HG03280 (cell line): ENCODE measurements around the gene CRY1.

Experiments
- ATAC-seq: cut with Tn5 transposase; IDR thresholded peaks from one replicate; pipeline ENCODE4 v1.9.1; 2021; ENCODE audit warnings: mild to moderate bottlenecking, moderate library complexity; ENCODE audit not compliant: unreplicated experiment

CRY1 gene

GRCh38 chr12:107093417-107094182, at the start of gene CRY1:
CRY1 (minus strand) TSS chr12:107093549; CDS start chr12:107092961, 588 bp downstream.
- peak; percentile 85 for ATAC-seq

DNA sequence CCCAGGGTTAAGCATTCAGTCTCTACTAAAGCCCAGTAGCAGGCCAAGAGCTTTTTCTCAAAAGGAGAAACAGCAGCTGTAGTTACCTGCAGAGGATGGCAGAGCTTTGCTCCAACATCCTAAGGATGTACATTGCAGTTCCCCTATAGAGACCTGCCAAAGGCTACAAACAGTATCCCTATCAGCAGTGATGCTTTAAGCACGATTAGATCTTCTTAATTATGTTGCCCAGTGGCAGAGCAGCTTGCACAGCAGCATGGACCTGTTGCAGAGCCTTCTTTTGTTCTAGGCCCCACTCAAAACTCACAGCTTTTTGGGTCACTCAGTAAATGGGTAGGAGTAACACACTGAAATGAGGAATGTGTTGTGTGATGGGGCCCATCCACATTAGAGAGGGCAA, 46.4 kb upstream of the CRY1 start:
- ATAC-seq, result no peak

GRCh38 chr12:107138990-107139389, 45.6 kb upstream of the CRY1 start:
- no peak for ATAC-seq

DNA sequence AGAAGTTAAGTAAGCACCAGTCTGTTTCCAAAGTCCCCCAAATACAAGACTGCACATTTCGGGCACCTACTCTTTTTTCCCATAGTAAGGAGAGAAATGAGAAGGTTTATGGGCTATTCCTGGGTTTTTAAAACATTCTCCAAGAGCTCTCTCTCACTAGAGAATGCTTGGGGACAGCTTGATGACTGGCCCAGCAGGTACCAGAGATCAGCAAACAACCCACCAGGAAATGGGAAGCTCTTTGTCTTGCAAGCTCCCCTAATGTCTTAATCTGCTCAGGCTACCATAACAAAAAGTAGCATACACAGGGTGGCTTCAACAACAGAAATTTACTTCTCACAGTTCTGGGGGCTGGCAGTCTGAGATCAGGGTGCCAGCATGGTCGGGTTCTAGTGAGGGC, 41.8 kb upstream of the CRY1 start:
- ATAC-seq, result no peak

GRCh38 chr12:107134558-107134957, 41.2 kb upstream of the CRY1 start:
- ATAC-seq, result no peak

- ATAC-seq, result no peak
Observed at GRCh38 chr12:107133462-107133861, 40.1 kb upstream of the CRY1 start.

GRCh38 chr12:107131832-107132616, 38.7 kb upstream of the CRY1 start:
- no peak for ATAC-seq

DNA sequence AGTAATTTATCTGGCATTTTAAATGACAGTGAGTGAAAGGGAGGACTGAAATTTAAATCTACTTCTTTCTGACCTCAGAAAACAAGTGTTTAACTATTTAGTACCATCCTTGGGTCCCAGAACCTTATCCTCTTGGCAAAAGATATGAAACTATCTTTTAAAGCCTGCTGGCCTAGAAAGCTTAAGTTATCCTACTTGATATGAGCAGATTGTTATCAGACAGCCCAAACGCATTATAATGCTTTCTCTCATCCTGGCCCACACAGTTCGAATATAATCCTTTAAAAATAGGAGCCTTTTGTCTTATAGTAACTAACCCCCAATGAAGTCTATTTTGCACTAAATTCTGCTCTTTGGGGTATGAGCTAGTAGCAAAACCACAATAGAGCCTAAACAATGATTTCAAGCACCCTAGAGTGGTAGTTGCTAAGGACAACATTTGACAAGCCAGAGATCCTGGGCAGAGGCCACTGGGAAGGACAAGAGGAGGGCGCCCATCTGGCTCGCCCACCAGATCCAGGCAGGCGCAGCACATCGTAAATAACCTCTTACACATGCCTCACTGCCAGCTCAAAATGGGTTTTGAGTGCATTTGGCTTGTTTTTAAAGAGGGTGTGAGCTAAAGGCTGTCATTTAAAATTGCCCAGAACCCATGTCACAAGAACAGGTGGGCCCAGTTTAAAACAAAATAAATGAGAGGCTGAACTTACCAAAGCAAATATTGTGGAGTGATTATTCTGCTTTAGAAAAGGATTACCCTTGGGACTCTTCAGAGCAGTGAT, 37.7 kb upstream of the CRY1 start:
- ATAC-seq, result no peak

- no peak for ATAC-seq
Observed at GRCh38 chr12:107129315-107129930, 36.1 kb upstream of the CRY1 start.

DNA sequence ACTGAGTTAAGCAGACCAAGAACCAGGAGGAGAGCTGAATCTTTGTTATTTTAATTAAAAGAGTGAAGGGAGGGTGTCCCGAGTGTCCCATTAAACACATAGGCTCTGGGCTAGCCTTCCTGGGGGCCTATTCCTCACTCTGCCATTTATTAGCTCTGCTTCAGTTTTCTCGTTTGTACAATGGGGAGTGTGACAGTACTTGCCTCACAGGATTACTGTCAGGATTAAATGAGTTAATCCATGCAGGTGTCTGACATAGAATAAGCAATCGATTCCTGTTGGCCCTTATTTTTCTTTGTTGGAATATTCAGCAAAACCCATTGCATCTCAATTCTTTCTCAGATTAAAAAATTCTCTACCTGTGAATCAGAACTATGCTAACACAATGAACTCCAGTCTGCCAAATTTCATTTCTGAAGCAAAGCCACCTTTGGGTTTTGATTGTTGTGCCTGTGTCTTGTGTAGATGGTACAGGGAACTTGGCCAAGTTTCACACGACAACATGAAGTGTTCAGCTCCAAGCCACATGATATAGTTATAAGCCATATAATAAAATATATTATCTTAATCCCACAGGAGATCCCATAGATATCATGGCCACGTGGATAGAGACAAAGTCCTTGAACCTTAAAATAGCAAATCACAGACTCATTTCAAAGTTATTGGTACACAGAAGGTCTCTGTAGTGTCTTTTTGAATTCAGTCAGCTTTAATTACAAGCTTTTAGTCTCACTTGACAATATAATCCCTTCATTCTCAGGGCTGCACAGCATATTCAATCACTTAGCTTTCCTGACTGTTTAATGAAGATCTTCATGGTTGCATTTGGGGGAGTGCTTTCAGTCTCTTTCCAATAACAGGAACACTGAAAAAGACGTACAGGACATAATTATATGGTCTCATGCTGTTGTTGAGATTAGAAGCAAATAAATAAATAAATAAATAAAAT, 34.4 kb upstream of the CRY1 start:
- no peak for ATAC-seq

GRCh38 chr12:107126796-107127481, 33.6 kb upstream of the CRY1 start:
- no peak for ATAC-seq

GRCh38 chr12:107125833-107126232, 32.5 kb upstream of the CRY1 start:
- ATAC-seq, result no peak

DNA sequence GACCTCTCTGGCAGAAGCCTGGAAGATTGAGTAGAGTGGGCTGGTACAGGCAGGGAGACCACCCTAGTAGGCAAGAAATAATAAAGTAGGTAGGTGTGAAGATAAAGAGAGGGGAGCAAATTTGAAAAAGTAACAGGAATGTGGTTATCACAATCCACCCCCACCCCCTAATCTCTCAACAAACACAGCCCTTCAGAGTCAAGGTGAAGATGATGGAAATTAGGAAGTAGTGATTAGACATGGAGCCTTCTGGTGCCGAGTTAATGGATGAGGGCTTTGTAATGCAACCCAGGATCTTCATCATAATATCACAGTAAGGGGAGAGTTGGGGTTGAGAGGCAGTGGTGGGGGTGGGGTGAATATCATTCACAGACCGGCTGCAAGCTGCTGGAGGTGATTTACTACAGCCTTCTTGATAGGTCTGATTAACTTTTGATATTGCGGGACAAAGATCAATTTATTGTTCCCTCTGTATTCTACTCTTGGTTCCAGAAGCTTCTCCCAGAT, 29.2 kb upstream of the CRY1 start:
- ATAC-seq, result no peak

DNA sequence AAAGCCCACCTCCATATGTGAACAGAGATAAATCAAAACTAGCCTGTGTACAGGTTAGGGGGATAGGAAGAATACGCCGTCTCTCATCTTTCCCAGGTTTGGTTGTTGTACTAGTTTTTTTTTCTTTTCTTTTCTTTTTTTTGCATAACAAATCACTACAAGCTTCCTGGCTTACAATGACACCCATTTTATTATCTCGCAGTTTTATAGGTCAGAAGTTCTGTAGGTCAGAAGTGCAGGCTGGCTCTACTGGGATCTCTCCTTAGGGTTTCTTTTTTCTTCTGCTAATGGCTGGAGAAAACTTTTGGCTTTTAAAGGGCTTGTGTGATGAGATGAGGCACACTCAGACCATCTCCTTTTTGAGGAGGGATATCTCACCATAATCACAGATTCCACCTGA, 25.7 kb upstream of the CRY1 start:
- no peak for ATAC-seq

- ATAC-seq, result no peak
Observed at GRCh38 chr12:107118624-107119023, 25.3 kb upstream of the CRY1 start.

DNA sequence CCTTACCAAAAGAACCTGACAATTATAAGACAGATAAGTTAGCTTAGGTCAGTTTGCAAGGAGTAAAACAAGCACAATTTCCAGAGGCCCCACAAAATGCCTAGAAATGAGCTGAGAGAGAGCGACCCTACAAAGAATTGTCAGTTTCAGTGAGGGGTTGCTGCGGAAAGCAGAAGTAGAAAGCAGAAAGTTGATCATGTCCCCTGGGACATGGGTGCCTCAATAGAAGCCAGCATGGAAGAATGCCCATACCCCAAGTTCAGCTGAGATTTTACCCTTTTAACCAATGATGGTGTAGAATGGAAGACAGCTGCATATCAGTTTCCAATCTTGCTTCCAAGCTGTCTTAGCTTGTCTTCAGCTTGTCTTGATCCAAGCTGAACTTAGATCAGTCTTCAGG, 21.8 kb upstream of the CRY1 start:
- ATAC-seq, result no peak

GRCh38 chr12:107111314-107111713, 18.0 kb upstream of the CRY1 start:
- ATAC-seq, result no peak

- no peak for ATAC-seq
Observed at GRCh38 chr12:107109726-107110719, 16.7 kb upstream of the CRY1 start.
